ENCODE results near the gene CRMP1.

DNA sequence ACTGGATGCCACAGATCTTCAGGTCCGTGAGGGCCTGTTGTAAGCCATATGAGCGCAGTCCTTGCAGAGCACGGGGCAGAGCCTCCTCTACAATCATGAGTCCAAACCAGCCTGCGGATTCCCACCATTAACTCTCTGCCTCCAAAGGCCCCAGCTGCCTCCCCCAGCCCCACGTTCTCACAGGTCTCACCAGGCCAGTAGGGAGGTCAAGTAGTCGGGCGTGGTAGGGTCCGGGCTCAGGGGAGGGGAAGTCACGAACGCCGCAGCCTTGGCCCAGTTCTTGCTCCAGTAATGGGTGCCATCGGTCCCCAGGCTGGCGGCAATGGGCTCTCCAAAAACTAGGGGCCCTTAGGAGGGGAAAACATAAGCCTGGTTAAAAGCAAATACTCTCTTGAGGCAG lies 53.6 kb downstream of the CRMP1 start:
- TF ChIP-seq, protein P1, sequence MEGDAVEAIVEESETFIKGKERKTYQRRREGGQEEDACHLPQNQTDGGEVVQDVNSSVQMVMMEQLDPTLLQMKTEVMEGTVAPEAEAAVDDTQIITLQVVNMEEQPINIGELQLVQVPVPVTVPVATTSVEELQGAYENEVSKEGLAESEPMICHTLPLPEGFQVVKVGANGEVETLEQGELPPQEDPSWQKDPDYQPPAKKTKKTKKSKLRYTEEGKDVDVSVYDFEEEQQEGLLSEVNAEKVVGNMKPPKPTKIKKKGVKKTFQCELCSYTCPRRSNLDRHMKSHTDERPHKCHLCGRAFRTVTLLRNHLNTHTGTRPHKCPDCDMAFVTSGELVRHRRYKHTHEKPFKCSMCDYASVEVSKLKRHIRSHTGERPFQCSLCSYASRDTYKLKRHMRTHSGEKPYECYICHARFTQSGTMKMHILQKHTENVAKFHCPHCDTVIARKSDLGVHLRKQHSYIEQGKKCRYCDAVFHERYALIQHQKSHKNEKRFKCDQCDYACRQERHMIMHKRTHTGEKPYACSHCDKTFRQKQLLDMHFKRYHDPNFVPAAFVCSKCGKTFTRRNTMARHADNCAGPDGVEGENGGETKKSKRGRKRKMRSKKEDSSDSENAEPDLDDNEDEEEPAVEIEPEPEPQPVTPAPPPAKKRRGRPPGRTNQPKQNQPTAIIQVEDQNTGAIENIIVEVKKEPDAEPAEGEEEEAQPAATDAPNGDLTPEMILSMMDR (conservative IDR thresholded peaks at IDR 0.05; ENCODE audit: low read depth, low read length): no peak
- no peak for TF ChIP-seq EZH2 (IDR thresholded peaks at IDR 0.05; ENCODE audit: borderline replicate concordance, low read depth, low read length, poor library complexity, severe bottlenecking)

Data from A673 (cell line).